ENCODE measurements around the gene RNF41. TPM values are rescaled to one million over a fixed set of nuclear protein-coding genes. Genes with fewer than 3 reads are reported as not detected.

RNF41 gene
- total RNA-seq, 1 experiment from 2014 or later = 57.4 TPM

DNA sequence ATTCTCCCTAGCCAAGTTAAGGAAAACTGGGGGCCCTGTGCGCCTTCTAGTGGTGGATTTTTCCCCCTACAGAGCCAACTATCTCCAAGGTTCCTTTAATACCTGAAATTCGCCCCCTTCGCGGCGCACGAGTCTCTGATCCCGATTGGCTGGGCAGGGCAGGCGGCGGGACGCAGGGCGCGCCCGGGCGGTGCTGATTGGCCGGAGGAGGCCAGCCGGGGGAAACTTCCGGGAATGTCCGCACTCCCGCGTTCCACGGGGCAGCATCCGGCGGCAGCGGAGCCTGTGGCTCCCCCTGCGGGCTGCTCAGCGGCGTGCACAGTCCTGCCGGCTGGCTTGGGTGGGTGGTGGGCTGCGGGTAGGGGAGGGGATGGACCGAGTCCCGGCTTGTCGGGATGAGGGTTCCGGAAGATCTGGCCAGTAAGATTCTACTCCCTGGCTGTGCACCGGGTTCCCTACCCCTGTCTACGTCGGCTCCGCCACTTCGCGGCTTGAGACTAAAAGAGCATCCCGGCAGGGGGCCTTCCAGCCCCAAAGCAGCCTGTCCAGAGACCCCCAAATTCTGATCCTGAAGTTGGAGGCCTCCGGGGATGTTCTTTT, 2.5 kb upstream of the RNF41 start, which contains the start of gene NABP2 (continued):
- TF ChIP-seq, protein P1, sequence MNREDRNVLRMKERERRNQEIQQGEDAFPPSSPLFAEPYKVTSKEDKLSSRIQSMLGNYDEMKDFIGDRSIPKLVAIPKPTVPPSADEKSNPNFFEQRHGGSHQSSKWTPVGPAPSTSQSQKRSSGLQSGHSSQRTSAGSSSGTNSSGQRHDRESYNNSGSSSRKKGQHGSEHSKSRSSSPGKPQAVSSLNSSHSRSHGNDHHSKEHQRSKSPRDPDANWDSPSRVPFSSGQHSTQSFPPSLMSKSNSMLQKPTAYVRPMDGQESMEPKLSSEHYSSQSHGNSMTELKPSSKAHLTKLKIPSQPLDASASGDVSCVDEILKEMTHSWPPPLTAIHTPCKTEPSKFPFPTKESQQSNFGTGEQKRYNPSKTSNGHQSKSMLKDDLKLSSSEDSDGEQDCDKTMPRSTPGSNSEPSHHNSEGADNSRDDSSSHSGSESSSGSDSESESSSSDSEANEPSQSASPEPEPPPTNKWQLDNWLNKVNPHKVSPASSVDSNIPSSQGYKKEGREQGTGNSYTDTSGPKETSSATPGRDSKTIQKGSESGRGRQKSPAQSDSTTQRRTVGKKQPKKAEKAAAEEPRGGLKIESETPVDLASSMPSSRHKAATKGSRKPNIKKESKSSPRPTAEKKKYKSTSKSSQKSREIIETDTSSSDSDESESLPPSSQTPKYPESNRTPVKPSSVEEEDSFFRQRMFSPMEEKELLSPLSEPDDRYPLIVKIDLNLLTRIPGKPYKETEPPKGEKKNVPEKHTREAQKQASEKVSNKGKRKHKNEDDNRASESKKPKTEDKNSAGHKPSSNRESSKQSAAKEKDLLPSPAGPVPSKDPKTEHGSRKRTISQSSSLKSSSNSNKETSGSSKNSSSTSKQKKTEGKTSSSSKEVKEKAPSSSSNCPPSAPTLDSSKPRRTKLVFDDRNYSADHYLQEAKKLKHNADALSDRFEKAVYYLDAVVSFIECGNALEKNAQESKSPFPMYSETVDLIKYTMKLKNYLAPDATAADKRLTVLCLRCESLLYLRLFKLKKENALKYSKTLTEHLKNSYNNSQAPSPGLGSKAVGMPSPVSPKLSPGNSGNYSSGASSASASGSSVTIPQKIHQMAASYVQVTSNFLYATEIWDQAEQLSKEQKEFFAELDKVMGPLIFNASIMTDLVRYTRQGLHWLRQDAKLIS (CRISPR knock-in tag; IDR thresholded peaks at IDR 0.05; ENCODE audit: borderline replicate concordance) = no peak
- TF ChIP-seq, protein P2, sequence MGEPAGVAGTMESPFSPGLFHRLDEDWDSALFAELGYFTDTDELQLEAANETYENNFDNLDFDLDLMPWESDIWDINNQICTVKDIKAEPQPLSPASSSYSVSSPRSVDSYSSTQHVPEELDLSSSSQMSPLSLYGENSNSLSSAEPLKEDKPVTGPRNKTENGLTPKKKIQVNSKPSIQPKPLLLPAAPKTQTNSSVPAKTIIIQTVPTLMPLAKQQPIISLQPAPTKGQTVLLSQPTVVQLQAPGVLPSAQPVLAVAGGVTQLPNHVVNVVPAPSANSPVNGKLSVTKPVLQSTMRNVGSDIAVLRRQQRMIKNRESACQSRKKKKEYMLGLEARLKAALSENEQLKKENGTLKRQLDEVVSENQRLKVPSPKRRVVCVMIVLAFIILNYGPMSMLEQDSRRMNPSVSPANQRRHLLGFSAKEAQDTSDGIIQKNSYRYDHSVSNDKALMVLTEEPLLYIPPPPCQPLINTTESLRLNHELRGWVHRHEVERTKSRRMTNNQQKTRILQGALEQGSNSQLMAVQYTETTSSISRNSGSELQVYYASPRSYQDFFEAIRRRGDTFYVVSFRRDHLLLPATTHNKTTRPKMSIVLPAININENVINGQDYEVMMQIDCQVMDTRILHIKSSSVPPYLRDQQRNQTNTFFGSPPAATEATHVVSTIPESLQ (CRISPR knock-in tag; IDR thresholded peaks at IDR 0.05) = no peak
- no peak for TF ChIP-seq ZNF396 (CRISPR knock-in tag; IDR thresholded peaks at IDR 0.05; ENCODE audit: borderline replicate concordance)
- no peak for TF ChIP-seq ELF4 (CRISPR knock-in tag; IDR thresholded peaks at IDR 0.05; ENCODE audit: low read depth)
- peak; percentile 80 for TF ChIP-seq GABPB1 (CRISPR knock-in tag; IDR thresholded peaks at IDR 0.05)
- TF ChIP-seq, protein P3, sequence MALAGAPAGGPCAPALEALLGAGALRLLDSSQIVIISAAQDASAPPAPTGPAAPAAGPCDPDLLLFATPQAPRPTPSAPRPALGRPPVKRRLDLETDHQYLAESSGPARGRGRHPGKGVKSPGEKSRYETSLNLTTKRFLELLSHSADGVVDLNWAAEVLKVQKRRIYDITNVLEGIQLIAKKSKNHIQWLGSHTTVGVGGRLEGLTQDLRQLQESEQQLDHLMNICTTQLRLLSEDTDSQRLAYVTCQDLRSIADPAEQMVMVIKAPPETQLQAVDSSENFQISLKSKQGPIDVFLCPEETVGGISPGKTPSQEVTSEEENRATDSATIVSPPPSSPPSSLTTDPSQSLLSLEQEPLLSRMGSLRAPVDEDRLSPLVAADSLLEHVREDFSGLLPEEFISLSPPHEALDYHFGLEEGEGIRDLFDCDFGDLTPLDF (CRISPR knock-in tag; IDR thresholded peaks at IDR 0.05) = no peak

DNA sequence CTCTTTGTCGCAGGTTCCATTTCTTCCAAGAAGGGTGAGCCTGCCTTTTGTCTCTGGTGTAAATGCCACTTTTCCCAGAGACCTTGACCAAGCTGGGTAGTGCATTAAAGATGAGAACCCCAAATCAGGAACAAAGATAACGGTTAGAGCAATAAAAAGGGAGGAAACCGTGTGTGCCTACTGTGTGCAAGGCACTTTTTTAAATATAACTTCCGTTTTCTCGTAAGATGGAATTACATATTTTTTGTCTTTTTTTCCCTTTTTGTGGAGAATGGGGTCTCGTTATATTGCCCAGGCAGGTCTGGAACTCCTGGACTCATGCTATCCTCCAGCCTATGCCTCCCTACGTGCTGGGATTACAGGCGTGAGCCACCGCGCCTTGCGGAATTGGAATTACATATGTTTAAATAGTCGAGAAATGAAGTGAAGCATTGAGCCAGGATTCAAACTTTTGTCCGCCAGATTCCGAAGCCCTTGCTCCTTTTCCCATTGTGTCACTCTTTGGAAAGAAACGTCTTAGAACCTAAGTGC, 1.9 kb upstream of the RNF41 start:
- no peak for ATAC-seq
- POLR2A ChIA-PET = interaction anchor here (2.3 kb wide), 1 partner anchor 36 kb away, joined by 8 read pairs; no protein-coding TSS in a partner anchor
- DNase-seq (ENCODE audit: low spot score) = no peak
- Mint-ChIP-seq H3K27ac (peak overlapping the region; percentile 97), H3K9me3 (no peaks in the 10 kb centered on the region), H3K4me3 (peak overlapping the region; percentile 98), H3K4me1 (peaks cover 33% of the 10 kb centered on the region), H3K27me3 (ENCODE audit: low read depth) (no peaks in the 10 kb centered on the region), H3K36me3 (peaks cover 7% of the 10 kb centered on the region)
- CTCF ChIA-PET = interaction anchor here (1.1 to 3.1 kb wide), 2 partner anchors 17 to 34 kb away, joined by 6 to 35 read pairs; partner anchors contain the start of gene ANKRD52
- TF ChIP-seq TEAD4 (CRISPR knock-in tag; IDR thresholded peaks at IDR 0.05) = no peak
- TF ChIP-seq, protein P4, sequence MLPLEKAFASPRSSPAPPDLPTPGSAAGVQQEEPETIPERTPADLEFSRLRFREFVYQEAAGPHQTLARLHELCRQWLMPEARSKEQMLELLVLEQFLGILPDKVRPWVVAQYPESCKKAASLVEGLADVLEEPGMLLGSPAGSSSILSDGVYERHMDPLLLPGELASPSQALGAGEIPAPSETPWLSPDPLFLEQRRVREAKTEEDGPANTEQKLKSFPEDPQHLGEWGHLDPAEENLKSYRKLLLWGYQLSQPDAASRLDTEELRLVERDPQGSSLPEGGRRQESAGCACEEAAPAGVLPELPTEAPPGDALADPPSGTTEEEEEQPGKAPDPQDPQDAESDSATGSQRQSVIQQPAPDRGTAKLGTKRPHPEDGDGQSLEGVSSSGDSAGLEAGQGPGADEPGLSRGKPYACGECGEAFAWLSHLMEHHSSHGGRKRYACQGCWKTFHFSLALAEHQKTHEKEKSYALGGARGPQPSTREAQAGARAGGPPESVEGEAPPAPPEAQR (CRISPR knock-in tag; IDR thresholded peaks at IDR 0.05) = no peak
- TF ChIP-seq, protein P5, sequence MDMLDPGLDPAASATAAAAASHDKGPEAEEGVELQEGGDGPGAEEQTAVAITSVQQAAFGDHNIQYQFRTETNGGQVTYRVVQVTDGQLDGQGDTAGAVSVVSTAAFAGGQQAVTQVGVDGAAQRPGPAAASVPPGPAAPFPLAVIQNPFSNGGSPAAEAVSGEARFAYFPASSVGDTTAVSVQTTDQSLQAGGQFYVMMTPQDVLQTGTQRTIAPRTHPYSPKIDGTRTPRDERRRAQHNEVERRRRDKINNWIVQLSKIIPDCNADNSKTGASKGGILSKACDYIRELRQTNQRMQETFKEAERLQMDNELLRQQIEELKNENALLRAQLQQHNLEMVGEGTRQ (CRISPR knock-in tag; IDR thresholded peaks at IDR 0.05) = no peak
- TF ChIP-seq, protein P1 (CRISPR knock-in tag; IDR thresholded peaks at IDR 0.05; ENCODE audit: borderline replicate concordance) = no peak
- TF ChIP-seq, protein P6, sequence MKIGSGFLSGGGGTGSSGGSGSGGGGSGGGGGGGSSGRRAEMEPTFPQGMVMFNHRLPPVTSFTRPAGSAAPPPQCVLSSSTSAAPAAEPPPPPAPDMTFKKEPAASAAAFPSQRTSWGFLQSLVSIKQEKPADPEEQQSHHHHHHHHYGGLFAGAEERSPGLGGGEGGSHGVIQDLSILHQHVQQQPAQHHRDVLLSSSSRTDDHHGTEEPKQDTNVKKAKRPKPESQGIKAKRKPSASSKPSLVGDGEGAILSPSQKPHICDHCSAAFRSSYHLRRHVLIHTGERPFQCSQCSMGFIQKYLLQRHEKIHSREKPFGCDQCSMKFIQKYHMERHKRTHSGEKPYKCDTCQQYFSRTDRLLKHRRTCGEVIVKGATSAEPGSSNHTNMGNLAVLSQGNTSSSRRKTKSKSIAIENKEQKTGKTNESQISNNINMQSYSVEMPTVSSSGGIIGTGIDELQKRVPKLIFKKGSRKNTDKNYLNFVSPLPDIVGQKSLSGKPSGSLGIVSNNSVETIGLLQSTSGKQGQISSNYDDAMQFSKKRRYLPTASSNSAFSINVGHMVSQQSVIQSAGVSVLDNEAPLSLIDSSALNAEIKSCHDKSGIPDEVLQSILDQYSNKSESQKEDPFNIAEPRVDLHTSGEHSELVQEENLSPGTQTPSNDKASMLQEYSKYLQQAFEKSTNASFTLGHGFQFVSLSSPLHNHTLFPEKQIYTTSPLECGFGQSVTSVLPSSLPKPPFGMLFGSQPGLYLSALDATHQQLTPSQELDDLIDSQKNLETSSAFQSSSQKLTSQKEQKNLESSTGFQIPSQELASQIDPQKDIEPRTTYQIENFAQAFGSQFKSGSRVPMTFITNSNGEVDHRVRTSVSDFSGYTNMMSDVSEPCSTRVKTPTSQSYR (CRISPR knock-in tag; IDR thresholded peaks at IDR 0.05) = no peak
- no peak for TF ChIP-seq TP53 (CRISPR knock-in tag; IDR thresholded peaks at IDR 0.05)
- TF ChIP-seq KAT7 (CRISPR knock-in tag; IDR thresholded peaks at IDR 0.05; ENCODE audit: borderline replicate concordance) = no peak
- TF ChIP-seq, protein P7, sequence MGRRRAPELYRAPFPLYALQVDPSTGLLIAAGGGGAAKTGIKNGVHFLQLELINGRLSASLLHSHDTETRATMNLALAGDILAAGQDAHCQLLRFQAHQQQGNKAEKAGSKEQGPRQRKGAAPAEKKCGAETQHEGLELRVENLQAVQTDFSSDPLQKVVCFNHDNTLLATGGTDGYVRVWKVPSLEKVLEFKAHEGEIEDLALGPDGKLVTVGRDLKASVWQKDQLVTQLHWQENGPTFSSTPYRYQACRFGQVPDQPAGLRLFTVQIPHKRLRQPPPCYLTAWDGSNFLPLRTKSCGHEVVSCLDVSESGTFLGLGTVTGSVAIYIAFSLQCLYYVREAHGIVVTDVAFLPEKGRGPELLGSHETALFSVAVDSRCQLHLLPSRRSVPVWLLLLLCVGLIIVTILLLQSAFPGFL (CRISPR knock-in tag; IDR thresholded peaks at IDR 0.05; ENCODE audit: borderline replicate concordance) = no peak
- TF ChIP-seq, protein P8, sequence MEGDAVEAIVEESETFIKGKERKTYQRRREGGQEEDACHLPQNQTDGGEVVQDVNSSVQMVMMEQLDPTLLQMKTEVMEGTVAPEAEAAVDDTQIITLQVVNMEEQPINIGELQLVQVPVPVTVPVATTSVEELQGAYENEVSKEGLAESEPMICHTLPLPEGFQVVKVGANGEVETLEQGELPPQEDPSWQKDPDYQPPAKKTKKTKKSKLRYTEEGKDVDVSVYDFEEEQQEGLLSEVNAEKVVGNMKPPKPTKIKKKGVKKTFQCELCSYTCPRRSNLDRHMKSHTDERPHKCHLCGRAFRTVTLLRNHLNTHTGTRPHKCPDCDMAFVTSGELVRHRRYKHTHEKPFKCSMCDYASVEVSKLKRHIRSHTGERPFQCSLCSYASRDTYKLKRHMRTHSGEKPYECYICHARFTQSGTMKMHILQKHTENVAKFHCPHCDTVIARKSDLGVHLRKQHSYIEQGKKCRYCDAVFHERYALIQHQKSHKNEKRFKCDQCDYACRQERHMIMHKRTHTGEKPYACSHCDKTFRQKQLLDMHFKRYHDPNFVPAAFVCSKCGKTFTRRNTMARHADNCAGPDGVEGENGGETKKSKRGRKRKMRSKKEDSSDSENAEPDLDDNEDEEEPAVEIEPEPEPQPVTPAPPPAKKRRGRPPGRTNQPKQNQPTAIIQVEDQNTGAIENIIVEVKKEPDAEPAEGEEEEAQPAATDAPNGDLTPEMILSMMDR (IDR thresholded peaks at IDR 0.05) = no peak

Data from WTC11 (cell line).